Suprapubic skin (tissue), 4 donors: ENCODE results near the gene APRT.

ENCODE experiments used
- CTCF ChIP-seq, 2 donors: fragments of 200-600 bp in 1 of 2; fragments of 450-650 bp in 1 of 2; sonication (generic) in 1 of 2; IDR thresholded peaks; one replicate each; pipeline ENCODE4 v1.5.1; 2016 to 2019; ENCODE audit warnings: antibody characterized with exemption in 2 of 2, mild to moderate bottlenecking in 1 of 2, moderate library complexity in 1 of 2
- POLR2A ChIP-seq, 2 donors: fragments of 450-650 bp; IDR thresholded peaks; one replicate each; pipeline ENCODE4 v1.6.1; 2017; ENCODE audit warnings: antibody characterized with exemption in 2 of 2, mild to moderate bottlenecking in 2 of 2, moderate library complexity in 2 of 2
- POLR2AphosphoS5 ChIP-seq, 3 donors: sonication (generic); formaldehyde crosslinking; IDR thresholded peaks; one replicate each; pipeline ENCODE4 v1.6.1; 2017; ENCODE audit warnings: antibody characterized with exemption in 3 of 3

- TF ChIP-seq POLR2A (IDR thresholded peaks at IDR 0.05): no peak
- TF ChIP-seq CTCF (IDR thresholded peaks at IDR 0.05): no peak
- TF ChIP-seq POLR2AphosphoS5 (IDR thresholded peaks at IDR 0.05): no peak
Observed at GRCh38 chr16:88840600-88841215, 29.0 kb upstream of the APRT start.
